Articular chondrocyte of knee joint (primary cell): ENCODE data around the gene ODF2. TPM values are rescaled to one million over a fixed set of nuclear protein-coding genes. Genes with fewer than 3 reads are reported as not detected.

Source experiments
- small RNA-seq: library from RNA; depleted of rRNA; stranded (forward); fragments of <200 nt; gene quantifications from one replicate; pipeline ENCODE3, GENCODE V24; 2012
- total RNA-seq: library from RNA; depleted of rRNA; stranded (reverse); fragments of >200 nt; gene quantifications from 2 replicates; pipeline ENCODE4 v1.2.3, GENCODE V29; 2012

ODF2 gene
- 26.8 and 31.6 TPM in 2 replicates for total RNA-seq

GRCh38 chr9:128455849-128456612 lies at the start of gene ODF2:
TSS of gene ODF2 (plus strand) at chr9:128456006. CDS start at chr9:128456092, 86 bp downstream.

GRCh38 chr9:128420651-128421481 lies 34.9 kb upstream of the ODF2 start, which contains the start of gene CERCAM:
TSS of gene CERCAM (plus strand) at chr9:128420857. CDS start at chr9:128420878, 21 bp downstream.

GRCh38 chr9:128504485-128505413 lies 48.9 kb downstream of the ODF2 start, which contains the start of gene GLE1:
TSS of gene GLE1 (plus strand) at chr9:128504719. CDS start at chr9:128504806, 87 bp downstream.

Small RNA genes within 50 kb of the gene (small RNA-seq; reads per million reads assigned to genes)
- not detected for gene RNU7-171P

Other genes with a start within 250 kb of the ODF2 start
- 112 and 134 TPM in 2 replicates for gene GOLGA2, start 180.0 kb upstream of the ODF2 start, total RNA-seq
- 20.1 and 22.7 TPM in 2 replicates for gene SWI5, start 179.7 kb upstream of the ODF2 start, total RNA-seq
- gene TRUB2, start 133.6 kb upstream of the ODF2 start, total RNA-seq: 12.4 and 16.2 TPM in 2 replicates
- 29.1 and 33.7 TPM in 2 replicates for gene COQ4, start 133.2 kb upstream of the ODF2 start, total RNA-seq
- gene SLC27A4, start 115.5 kb upstream of the ODF2 start, total RNA-seq: 15.5 and 20.9 TPM in 2 replicates
- 33.6 and 36.3 TPM in 2 replicates for gene URM1, start 84.6 kb upstream of the ODF2 start, total RNA-seq
- 110 and 111 TPM in 2 replicates for gene CERCAM, start 35.1 kb upstream of the ODF2 start, total RNA-seq
- 28.7 and 30.4 TPM in 2 replicates for gene GLE1, start 48.7 kb downstream of the ODF2 start, total RNA-seq
- 386 and 406 TPM in 2 replicates for gene SPTAN1, start 96.6 kb downstream of the ODF2 start, total RNA-seq
- gene DYNC2I2, start 200.8 kb downstream of the ODF2 start, total RNA-seq: 44.1 and 47.4 TPM in 2 replicates
- 393 and 418 TPM in 2 replicates for gene SET, start 233.2 kb downstream of the ODF2 start, total RNA-seq
- gene PKN3, start 246.5 kb downstream of the ODF2 start, total RNA-seq: 10.1 and 11.5 TPM in 2 replicates